GM12892 (cell line): ENCODE data around the gene TM9SF2.

Experiments used
- DNase-seq: peaks from one replicate; pipeline ENCODE4 v3.0.0; 2011; ENCODE audit not compliant: insufficient read length
- FAIRE-seq: peaks from 2 replicates; lab custom pipeline; 2011; peaks lifted over from hg19 to GRCh38; lab: Jason Lieb, UNC
- POLR2A ChIP-seq: IDR thresholded peaks from 2 replicates; pipeline ENCODE4 v1.6.1; 2011; ENCODE audit warnings: low read depth, low read length, control low read depth
- POLR2AphosphoS5 ChIP-seq: IDR thresholded peaks from 2 replicates; pipeline ENCODE4 v1.6.1; 2011; ENCODE audit warnings: low read depth, low read length, control low read depth
- TAF1 ChIP-seq: IDR thresholded peaks from 2 replicates; pipeline ENCODE4 v1.6.1; 2011; ENCODE audit warnings: low read depth, mild to moderate bottlenecking, control low read depth, low read length, borderline replicate concordance

The TM9SF2 gene

GRCh38 chr13:99545361-99545760 is 44.1 kb downstream of the TM9SF2 start:
- TF ChIP-seq TAF1 = no peak
- no peak for TF ChIP-seq POLR2A
- no peak for TF ChIP-seq POLR2AphosphoS5
- DNase-seq (no peak), FAIRE-seq (no peak)

DNA sequence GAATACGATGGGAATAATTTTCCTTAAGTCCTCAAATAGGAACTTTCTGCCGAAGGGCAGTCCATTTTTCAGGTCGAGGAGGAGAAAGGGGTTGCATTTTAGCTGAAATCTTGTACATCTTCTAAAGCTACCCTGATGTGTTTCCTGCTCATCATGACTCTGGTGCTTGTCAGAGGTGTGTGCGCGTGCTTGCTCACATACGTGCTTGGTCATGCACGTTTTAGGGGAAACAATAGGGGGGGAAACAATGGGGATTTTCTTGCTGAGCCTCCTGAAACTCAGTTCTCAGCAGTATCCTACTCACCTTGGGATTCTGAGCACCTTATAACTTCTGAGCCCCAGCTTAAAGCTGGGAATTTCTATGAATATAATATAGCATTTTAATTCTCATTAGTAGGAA is 44.7 kb downstream of the TM9SF2 start:
- peak; percentile 54 for FAIRE-seq
- TF ChIP-seq POLR2AphosphoS5 (no peak), TAF1 (no peak), POLR2A (no peak)
- DNase-seq = no peak

DNA sequence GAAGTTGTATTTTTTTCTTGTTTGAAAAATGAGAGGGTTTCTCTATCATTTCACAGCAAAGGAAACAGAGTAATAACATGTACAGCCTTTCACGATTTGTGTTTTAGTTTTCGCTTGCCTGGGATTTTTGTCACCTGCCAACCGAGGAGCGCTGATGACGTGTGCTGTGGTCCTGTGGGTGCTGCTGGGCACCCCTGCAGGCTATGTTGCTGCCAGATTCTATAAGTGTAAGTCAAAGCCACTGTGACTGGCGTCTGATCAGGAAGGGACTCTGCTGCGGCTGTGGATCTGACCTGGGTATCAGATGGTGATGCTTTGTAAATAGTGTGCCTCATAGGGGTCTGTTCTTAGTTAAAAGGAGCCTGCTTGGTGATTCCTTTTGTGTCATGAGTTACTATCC is 45.6 kb downstream of the TM9SF2 start:
- DNase-seq = no peak
- FAIRE-seq = no peak
- TF ChIP-seq TAF1 (no peak), POLR2AphosphoS5 (no peak), POLR2A (no peak)

DNA sequence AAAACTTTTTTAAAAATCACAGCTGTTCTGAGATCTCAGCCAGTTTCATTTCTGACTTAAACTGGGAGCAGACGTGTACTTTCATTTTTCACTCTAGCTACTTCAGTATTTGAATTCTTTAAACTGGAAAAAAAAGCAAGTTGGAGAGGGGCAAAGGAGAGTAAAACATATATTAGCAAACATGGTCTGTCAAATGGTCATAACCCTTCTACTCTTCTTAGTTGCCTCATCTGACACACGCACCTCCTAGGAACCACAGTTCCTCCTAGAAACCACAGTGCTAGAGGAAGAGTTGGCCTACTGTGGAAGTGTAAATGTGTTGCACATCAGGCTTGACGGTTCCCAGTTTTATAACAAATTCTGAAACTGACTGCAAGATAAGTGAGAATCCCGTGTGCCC is 47.2 kb downstream of the TM9SF2 start:
- no peak for TF ChIP-seq POLR2A
- no peak for TF ChIP-seq POLR2AphosphoS5
- TF ChIP-seq TAF1 = no peak
- DNase-seq = no peak
- FAIRE-seq = peak; percentile 91

DNA sequence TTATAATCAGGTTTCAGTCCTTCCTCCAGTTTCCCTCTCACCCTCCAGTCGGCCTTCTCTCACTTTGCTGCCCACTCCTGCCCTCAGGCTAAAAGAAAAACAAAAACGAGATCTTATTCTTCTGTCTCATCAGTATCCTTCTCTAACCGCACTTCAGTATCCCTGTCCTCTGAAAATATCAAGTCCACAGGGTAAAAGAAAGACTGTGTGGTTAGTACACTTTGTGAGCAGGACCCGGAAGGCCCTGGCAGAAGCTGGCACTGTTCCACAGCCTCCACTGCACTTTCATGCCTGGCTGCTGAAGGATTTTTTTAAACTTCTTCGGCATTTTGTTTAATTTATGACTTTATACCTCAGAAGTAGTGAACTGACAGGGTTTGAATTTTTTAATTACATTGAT is 51.8 kb downstream of the TM9SF2 start:
- FAIRE-seq (peak; percentile 74), DNase-seq (no peak)
- TF ChIP-seq TAF1 (no peak), POLR2AphosphoS5 (no peak), POLR2A (no peak)

DNA sequence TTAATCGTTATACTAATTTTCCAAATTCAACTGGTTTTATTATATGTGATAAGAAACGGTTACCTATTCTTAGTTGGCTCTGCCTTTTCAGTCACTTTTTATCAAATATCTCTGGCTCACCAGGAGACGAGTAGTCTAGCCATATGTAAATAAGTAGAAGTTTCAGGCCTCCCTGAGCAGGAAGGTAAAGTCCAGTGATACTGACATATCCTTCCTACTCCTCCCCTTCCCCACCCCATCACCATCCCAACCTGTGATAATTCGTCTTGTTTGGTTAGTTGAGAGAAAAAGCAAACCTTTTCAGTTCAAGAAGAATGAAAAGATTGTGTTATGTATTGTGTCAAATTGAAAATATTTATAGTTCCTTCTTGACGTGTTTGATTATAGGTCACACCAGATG is 53.9 kb downstream of the TM9SF2 start:
- TF ChIP-seq TAF1 = no peak
- TF ChIP-seq POLR2A = no peak
- no peak for TF ChIP-seq POLR2AphosphoS5
- DNase-seq (no peak), FAIRE-seq (peak; percentile 76)

DNA sequence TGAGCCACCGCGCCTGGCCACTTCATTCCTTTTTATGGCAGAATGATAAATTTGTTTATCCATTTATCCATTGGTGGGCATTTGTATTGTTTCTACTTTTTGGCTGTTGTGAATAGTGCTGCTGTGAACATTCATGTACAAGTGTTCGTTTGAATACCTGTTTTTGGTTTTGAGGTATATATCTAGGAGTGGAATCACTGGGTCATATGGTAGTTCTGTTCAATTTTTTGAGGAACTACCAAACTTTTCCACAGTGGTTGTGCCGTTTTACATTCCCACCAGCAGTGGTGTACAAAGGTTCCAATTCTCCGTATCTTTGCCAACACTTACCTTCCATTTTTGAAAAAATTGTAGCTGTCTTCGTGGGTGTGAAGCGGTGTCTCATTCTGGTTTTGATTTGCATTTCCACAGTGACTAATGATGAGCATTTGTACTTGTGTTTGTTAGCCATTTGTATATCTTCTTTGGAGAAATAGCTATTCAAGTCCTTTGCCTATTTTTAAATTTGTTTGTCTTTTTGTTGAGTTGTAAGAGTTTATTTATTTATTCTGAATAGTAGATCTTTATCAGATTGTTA is 55.7 kb downstream of the TM9SF2 start:
- no peak for DNase-seq
- no peak for TF ChIP-seq POLR2AphosphoS5
- no peak for TF ChIP-seq TAF1
- TF ChIP-seq POLR2A = no peak
- peak; percentile 30 for FAIRE-seq

DNA sequence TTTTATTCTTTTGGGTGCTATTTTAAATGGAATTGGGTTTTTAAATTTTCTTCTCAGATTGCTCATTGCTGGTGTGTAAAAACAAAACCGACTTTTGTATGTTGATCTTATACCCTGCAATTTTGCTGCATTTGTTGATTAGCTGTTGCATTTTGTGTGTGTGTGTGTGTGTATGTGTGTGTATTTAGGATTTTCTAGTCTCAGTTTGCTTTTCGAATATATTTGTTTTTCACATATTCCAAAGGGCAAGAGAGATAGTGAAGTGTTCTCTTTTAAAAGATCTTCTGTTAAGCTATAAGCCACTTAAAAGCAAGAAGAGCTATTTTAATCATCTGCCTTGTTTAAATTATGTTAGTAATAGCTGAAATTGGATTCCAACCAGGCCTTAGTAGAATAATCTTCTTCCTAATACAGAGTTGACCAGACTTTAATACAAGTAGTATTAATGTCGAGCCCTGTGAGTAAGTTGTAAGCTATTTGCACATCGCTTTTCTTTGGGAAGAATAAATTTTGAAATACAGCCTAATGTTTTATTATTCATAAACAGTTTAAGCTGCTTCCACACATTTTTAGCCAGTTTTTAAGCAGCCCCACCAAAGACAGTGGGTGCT is 57.4 kb downstream of the TM9SF2 start:
- no peak for TF ChIP-seq POLR2AphosphoS5
- no peak for TF ChIP-seq TAF1
- no peak for TF ChIP-seq POLR2A
- no peak for FAIRE-seq

DNA sequence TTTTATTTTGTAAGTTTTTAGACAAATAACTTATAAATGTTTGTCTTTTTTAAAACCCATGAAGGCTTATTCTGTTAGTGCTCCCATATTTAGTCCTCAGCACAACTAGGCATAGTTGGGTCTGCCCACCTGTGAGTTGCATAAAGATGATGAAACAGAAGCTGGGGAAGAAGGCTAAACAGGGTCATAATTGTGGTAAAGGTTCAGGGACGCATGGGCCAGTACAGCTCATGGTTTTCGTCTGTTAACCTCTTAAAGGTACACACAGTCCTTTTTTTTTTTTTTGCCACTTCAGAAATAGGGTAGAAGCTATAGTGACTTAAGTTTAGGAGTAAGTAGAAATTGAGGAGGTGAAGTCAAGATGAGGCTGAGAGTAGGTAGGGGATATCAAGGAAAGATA is 58.3 kb downstream of the TM9SF2 start:
- no peak for DNase-seq
- TF ChIP-seq POLR2AphosphoS5 (no peak), POLR2A (no peak), TAF1 (no peak)

More for the DNA sequence above, 57.4 kb downstream of the TM9SF2 start:
- DNase-seq = no peak

GRCh38 chr13:99563404-99563803 is 62.1 kb downstream of the TM9SF2 start:
- FAIRE-seq = no peak
- DNase-seq = no peak
- TF ChIP-seq POLR2A (no peak), POLR2AphosphoS5 (no peak), TAF1 (no peak)

More for the DNA sequence above, 58.3 kb downstream of the TM9SF2 start:
- no peak for FAIRE-seq

DNA sequence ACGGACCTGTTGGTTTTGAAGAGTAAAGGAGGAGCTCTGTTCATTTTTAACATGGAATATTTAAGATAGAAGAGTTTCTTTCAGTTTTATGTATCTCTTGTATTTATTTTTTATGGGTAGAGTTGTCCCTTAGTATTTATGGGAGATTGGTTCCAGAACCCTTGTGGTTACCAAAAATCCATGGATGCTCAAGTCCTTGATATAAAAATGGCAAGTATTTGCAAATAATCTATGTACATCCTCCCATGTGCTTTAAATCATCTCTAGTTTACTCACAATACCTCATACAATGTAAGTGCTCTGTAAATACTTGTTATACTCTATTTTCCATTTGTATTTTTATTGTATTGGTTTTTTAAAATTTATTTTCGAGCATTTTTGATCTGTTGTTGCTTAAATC is 63.1 kb downstream of the TM9SF2 start:
- FAIRE-seq = no peak
- TF ChIP-seq POLR2A = no peak
- TF ChIP-seq POLR2AphosphoS5 = no peak
- TF ChIP-seq TAF1 = no peak
- DNase-seq = no peak

DNA sequence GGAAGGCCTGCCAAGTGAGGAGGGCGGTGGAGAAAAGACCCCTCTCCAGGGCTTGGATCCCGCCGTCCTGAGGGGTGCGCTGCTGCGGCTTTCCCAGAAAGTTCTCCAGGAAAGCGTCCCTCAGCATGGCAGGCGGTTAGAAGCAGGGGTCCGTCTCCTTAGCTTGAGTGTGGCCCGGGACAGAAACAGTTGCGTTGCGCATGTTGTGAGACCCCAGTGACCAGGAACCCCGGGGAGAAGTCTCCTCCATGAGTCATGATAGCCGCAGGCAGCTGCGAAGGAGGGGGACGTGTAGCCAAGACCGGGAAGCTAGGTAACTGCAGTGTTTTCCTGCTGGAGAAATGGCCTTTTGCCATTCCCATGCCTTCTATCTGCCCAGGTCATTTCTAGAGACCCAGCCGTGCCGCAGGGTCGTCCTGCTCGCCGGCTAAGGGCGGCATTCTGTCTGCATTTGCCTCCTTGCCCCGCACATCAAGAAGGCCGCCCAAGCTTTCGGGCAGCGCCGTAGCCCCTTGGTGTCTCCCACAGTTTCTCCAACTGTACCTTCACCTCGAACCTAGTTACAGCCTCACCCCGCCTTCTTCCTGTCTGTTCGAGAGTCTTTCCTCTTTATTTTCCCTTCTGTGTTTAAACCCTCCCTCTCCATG is 64.3 kb downstream of the TM9SF2 start:
- no peak for FAIRE-seq

More for the DNA sequence above, 64.3 kb downstream of the TM9SF2 start:
- TF ChIP-seq POLR2AphosphoS5 (0 out of 2 replicates have a peak, but pooled peaks have one; percentile 6), POLR2A (no peak)
- no peak for DNase-seq
